Sciatic nerve (tissue), 2 donors: ENCODE data around the gene LCP1. TPM values are rescaled to one million over a fixed set of nuclear protein-coding genes. Genes with fewer than 3 reads are reported as not detected.

Experiments used
- ATAC-seq: fragments of 200-7000 bp; cut with Tn5 transposase; one replicate; pipeline ENCODE4 v1.9.1; 2020; ENCODE audit warnings: mild to moderate bottlenecking, moderate library complexity
- DNase-seq: peaks from one replicate; pipeline ENCODE4 v3.0.0-alpha.2; 2020; ENCODE audit warnings: low spot score
- intact Hi-C: fragments of 100-400 bp; cut with DNase I; formaldehyde crosslinking; loops from one replicate; pipeline ENCODE4 v1.14.2; 2022
- total RNA-seq: library from RNA; stranded (reverse); fragmentation: NEBNext Ultra II Directional; extraction: Animal tissue kit (Norgen Biotek cat#: 25700); gene quantifications from one replicate; pipeline ENCODE4 v1.2.1, GENCODE V29; 2021
- donor health status: DM: no; HTN: no; CAD: no.
- donor health status: DM: no; HTN: no; CAD: no.

LCP1 gene
- total RNA-seq, 1 donor from 2014 or later = 52.7 TPM

GRCh38 chr13:46183018-46183946, 1.3 kb upstream of the LCP1 start:
- no peak for DNase-seq
- intact Hi-C loops = no loop called here
- ATAC-seq = no peak

- DNase-seq = no peak
- intact Hi-C loops = no loop called here
- ATAC-seq = no peak
These were observed 507 bp upstream of the LCP1 start for GRCh38 chr13:46182491-46182877.

DNA sequence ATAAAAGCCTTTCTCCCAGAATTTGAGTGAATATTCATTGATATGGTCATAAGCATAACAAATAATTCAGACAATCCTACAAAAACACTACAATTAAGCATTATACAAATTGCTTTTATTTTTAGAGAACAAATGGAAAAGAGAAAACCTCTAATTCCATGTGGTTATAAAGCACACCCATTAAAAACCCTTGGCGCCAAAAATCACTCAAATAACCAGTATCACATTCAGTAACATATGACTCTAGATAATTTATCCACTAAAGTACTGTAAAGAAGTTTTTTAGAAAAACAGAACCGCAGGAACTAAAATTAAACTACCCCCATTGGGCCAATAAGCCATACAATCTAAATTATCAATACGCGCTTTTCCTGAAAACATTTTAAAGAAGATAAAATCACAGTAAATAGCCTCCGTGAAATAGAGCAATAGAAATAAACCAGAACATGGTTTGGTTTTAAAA, 569 bp downstream of the LCP1 start:
- DNase-seq = no peak
- intact Hi-C loops = no loop called here
- no peak for ATAC-seq

- intact Hi-C loops = no loop called here
- no peak for ATAC-seq
- no peak for DNase-seq
These were observed 1.8 kb downstream of the LCP1 start for GRCh38 chr13:46179969-46180763.

GRCh38 chr13:46179491-46179908, 2.5 kb downstream of the LCP1 start:
- DNase-seq = no peak
- ATAC-seq = no peak
- intact Hi-C loops = no loop called here

- intact Hi-C loops = no loop called here
- ATAC-seq (no peak), DNase-seq (no peak)
These were observed 3.2 kb downstream of the LCP1 start for GRCh38 chr13:46178821-46179220.

- ATAC-seq (peak; percentile 29), DNase-seq (no peak)
- intact Hi-C loops = no loop called here
These were observed 3.8 kb downstream of the LCP1 start for GRCh38 chr13:46178143-46178542.

- ATAC-seq = peak; percentile 75
- no peak for DNase-seq
- intact Hi-C loops = no loop called here
These were observed 5.2 kb downstream of the LCP1 start for GRCh38 chr13:46176756-46177155.

- DNase-seq (no peak), ATAC-seq (no peak)
- intact Hi-C loops = no loop called here
These were observed 8.3 kb downstream of the LCP1 start for GRCh38 chr13:46173656-46174055.

DNA sequence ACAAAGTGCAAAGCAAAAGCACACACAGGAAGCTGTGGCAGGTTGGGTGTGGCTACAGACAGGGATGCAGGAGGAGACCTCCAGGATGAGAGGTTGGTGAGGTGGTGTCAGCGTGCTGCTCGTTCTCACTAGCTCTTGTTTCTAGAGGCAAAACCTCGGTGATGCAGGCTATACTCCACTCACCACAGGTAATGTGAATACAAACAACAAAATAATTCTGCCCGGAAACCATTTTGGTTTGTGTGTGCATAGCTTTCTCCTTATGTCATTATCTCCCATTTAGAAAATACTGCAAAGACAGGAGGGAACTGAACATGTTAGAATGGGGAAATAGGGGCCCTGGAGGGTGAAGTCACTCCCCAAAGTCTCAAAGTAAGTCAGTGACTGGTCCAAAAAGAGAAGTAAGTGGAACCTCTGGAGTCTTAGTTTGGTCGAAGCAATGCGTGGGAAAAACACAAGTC, 9.4 kb downstream of the LCP1 start:
- ATAC-seq = peak; percentile 48
- no peak for DNase-seq

DNA sequence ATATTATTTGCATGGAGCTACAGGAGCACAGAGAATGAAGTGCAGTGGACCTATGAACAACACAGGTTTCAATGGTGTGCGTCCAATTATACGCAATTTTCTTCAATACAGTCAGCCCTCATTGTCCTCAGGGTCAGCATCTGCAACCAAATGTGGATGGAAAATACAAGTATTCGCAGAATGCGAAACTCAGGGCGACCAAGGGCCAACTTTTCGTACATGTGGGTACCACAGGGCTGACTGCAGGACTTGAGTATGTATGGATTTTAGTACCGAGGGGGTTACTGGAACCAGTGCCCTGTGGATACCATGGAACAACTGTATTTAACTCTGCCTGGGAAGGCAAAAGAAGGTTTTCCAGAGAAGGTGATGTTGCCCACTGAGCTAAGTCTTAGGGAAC, 10.2 kb downstream of the LCP1 start:
- ATAC-seq (no peak), DNase-seq (no peak)
- intact Hi-C loops = no loop called here

More for the DNA sequence above, 9.4 kb downstream of the LCP1 start:
- intact Hi-C loops = no loop called here

GRCh38 chr13:46171217-46171616, 10.8 kb downstream of the LCP1 start:
- ATAC-seq (no peak), DNase-seq (no peak)
- intact Hi-C loops = no loop called here

DNA sequence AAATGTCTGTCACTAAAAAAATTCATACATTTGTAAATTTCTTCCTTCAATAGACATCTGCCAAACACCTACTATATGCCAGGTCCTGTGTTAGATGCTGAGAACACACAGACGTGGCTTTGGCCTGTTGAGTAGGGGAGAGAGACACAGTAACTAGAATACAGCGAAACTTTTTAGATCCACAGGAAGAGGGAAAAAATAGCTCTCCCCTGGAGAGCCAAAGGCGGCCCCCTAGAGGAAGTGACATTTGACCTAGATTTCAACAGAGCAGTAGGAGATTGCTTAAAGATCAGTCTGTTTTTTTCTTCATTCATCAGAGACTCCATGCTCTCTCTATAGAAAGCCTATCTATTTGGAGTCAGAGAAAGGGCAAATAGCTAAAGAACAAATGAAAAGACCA, 11.3 kb downstream of the LCP1 start:
- DNase-seq (no peak), ATAC-seq (peak; percentile 51)

DNA sequence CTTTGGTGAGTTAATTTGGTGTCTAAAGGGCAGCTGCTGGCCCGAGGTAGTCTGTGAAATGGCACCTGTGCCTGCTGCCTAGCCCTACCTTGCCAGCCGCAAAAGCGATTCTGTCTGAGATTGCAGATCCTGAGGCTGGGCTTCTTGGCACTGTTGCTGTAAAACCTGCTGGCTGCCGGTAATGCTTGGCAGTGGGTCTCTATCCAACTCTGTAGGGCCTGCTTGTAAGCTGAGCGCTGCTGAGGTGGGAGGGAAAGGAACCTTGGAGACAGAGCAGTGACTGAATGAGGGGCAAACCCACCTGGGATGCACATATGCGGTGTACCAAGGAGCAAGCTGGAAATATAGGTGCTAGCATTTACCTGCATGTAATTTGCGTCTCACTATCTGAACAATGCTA, 11.7 kb downstream of the LCP1 start:
- intact Hi-C loops = no loop called here
- ATAC-seq (no peak), DNase-seq (no peak)

More for the DNA sequence above, 11.3 kb downstream of the LCP1 start:
- intact Hi-C loops = no loop called here

GRCh38 chr13:46169758-46170157, 12.2 kb downstream of the LCP1 start:
- intact Hi-C loops = no loop called here
- ATAC-seq = no peak

DNA sequence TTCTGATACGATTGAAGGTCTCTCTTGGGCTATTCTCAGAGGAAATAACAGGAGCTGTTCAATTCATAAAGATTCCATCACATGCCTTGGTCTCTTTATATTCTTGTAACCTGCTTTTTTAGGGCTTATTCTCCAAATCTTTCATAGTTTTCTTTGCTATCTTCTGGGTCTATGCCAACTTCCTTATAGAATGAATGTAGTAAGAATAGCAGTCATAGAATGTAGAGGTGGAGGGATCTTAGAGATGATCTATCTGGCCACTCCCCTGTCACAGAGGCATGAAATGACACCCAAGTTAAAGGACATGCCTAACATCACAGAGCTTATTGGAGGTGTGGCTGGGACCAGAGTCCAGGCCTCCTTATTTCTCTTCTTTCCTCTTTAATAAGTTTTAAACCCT, 13.2 kb downstream of the LCP1 start:
- no peak for ATAC-seq
- DNase-seq = no peak
- intact Hi-C loops = no loop called here

More at GRCh38 chr13:46169758-46170157, 12.2 kb downstream of the LCP1 start:
- no peak for DNase-seq

DNA sequence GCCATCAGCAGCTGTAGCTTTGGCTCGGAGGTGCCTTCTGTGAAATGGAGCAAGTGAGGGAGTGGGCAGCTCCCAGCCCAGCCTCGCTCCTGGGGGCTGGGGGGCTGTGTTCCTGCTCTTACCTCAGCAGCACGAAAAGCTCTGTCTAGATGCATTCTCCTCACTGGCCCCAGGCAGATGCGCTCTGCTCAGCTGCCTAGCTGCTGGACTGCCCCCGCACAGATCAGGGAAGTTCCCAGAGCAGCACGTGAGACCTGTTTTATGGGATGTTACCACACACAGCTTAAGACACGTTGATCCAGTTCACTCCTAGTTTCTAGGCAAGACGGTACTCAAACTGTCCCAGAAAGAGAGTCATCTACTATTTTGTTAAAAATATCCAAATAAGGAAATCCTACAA, 13.6 kb downstream of the LCP1 start:
- ATAC-seq (peak; percentile 82), DNase-seq (no peak)
- intact Hi-C loops = no loop called here

GRCh38 chr13:46166947-46167610, 14.9 kb downstream of the LCP1 start:
- ATAC-seq = no peak
- intact Hi-C loops = no loop called here
- no peak for DNase-seq

DNA sequence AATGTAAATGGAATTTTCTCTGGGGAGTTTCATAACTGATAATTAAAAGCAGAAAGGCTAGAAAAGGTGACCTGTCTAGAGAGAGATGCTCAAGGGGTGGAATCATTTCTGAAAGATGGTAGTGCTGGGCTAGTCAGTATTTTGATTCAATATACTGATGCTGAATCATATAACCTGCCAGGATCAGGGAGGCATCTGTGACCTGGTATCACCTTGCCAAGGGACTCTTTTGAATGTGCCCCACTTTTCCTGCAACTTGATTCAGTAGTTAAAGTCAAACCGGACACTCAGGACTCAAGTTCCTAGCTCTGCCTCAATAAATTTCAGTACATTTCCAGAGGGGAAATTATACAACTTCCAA, 15.8 kb downstream of the LCP1 start:
- DNase-seq = no peak
- intact Hi-C loops = no loop called here
- ATAC-seq = no peak
